Colon (tissue), 2 donors: ENCODE data around the gene SNX15.

ENCODE experiments used
- FAIRE-seq: peaks from 2 replicates; lab custom pipeline; 2012; peaks lifted over from hg19 to GRCh38; lab: Jason Lieb, UNC
- donor health status: control.
- donor health status: control.

SNX15 gene

GRCh38 chr11:65057526-65057925 is 30.3 kb downstream of the SNX15 start:
- no peak for FAIRE-seq

GRCh38 chr11:65058012-65058411 is 30.8 kb downstream of the SNX15 start:
- FAIRE-seq = no peak

GRCh38 chr11:65058419-65059054 is 31.3 kb downstream of the SNX15 start, which contains the start of gene NAALADL1:
Gene NAALADL1, minus strand, starts transcription at chr11:65058553. Its CDS starts 32 bp downstream, at chr11:65058521.
- no peak for FAIRE-seq

- FAIRE-seq = no peak
These were observed 32.3 kb downstream of the SNX15 start for GRCh38 chr11:65059523-65059922.

GRCh38 chr11:65059959-65060824 is 33.0 kb downstream of the SNX15 start:
- FAIRE-seq = no peak

- FAIRE-seq = no peak
These were observed 33.7 kb downstream of the SNX15 start for GRCh38 chr11:65060913-65061408.

GRCh38 chr11:65063532-65063931 is 36.3 kb downstream of the SNX15 start:
- no peak for FAIRE-seq

- FAIRE-seq = no peak
These were observed 37.6 kb downstream of the SNX15 start for GRCh38 chr11:65064847-65065240.

- FAIRE-seq = no peak
These were observed 38.6 kb downstream of the SNX15 start for GRCh38 chr11:65065851-65066250.

GRCh38 chr11:65066315-65066714 is 39.1 kb downstream of the SNX15 start:
- FAIRE-seq = no peak

- FAIRE-seq = no peak
These were observed 39.6 kb downstream of the SNX15 start for GRCh38 chr11:65066805-65067291.

GRCh38 chr11:65067446-65067845 is 40.2 kb downstream of the SNX15 start:
- no peak for FAIRE-seq

- FAIRE-seq = no peak
These were observed 42.0 kb downstream of the SNX15 start for GRCh38 chr11:65069217-65069616.

- no peak for FAIRE-seq
These were observed 44.8 kb downstream of the SNX15 start for GRCh38 chr11:65071907-65072630.

- FAIRE-seq = no peak
These were observed 45.4 kb downstream of the SNX15 start for GRCh38 chr11:65072631-65072966.

- FAIRE-seq = no peak
These were observed 50.2 kb downstream of the SNX15 start for GRCh38 chr11:65077451-65077850.

GRCh38 chr11:65078151-65078550 is 50.9 kb downstream of the SNX15 start:
- FAIRE-seq = no peak

- FAIRE-seq = no peak
These were observed 51.6 kb downstream of the SNX15 start for GRCh38 chr11:65078786-65079342.

- FAIRE-seq = no peak
These were observed 56.0 kb downstream of the SNX15 start for GRCh38 chr11:65083134-65083833.

GRCh38 chr11:65083834-65084597 is 56.8 kb downstream of the SNX15 start, which contains the start of the genes CDCA5 and ZFPL1:
Gene CDCA5, minus strand, starts transcription at chr11:65084040. Its CDS starts 62 bp downstream, at chr11:65083978.
Gene ZFPL1, plus strand, starts transcription at chr11:65084222. Its CDS starts 477 bp downstream, at chr11:65084699.
- no peak for FAIRE-seq
